WTC11 (cell line): Measurements from ENCODE around the gene TAS1R2. TPM values are rescaled to one million over a fixed set of nuclear protein-coding genes. Genes with fewer than 3 reads are reported as not detected.
A peak's percentile ranks its signal among the peaks of the same experiment; 100 is the strongest.

Experiments
- ATAC-seq: fragments of 200-7000 bp; cut with Tn5 transposase; 2 replicates; pipeline ENCODE4 v1.10.0; 2021; ENCODE audit warnings: mild to moderate bottlenecking, moderate library complexity
- CTCF ChIA-PET: fragments of 300-600 bp; sonication (Branson Sonifier 250); formaldehyde crosslinking; loops from one replicate; lab custom pipeline; 2021; ENCODE audit warnings: antibody characterized with exemption; lab: Charles Lee
- POLR2A ChIA-PET: fragments of 350-600 bp; sonication (Branson Sonifier 250); formaldehyde crosslinking; loops from one replicate; lab custom pipeline; 2021; ENCODE audit warnings: antibody characterized with exemption; lab: Charles Lee
- DNase-seq: peaks from one replicate; pipeline ENCODE4 v3.0.0; 2021; ENCODE audit warnings: low spot score
- H3K27ac Mint-ChIP-seq: 2 replicates; pipeline ENCODE4 v1.8.0; 2021; ENCODE audit warnings: mixed read lengths
- H3K27me3 Mint-ChIP-seq: 2 replicates; pipeline ENCODE4 v1.8.0; 2021; ENCODE audit warnings: low read depth, mild to moderate bottlenecking, moderate library complexity, mixed read lengths
- H3K36me3 Mint-ChIP-seq: 2 replicates; pipeline ENCODE4 v1.8.0; 2021; ENCODE audit warnings: mixed read lengths
- H3K4me1 Mint-ChIP-seq: 2 replicates; pipeline ENCODE4 v1.8.0; 2022; ENCODE audit warnings: mixed read lengths
- H3K4me3 Mint-ChIP-seq: 2 replicates; pipeline ENCODE4 v1.8.0; 2021; ENCODE audit warnings: mild to moderate bottlenecking, moderate library complexity, mixed read lengths
- H3K9me3 Mint-ChIP-seq: 2 replicates; pipeline ENCODE4 v1.8.0; 2021; ENCODE audit warnings: mixed read lengths
- CREB1 ChIP-seq: sonication (generic); formaldehyde crosslinking; IDR thresholded peaks from 2 replicates; pipeline ENCODE4 v1.8.0; 2023; ENCODE audit warnings: mild to moderate bottlenecking, missing genetic modification reagents
- ESRRA ChIP-seq: sonication (generic); formaldehyde crosslinking; IDR thresholded peaks from 2 replicates; pipeline ENCODE4 v1.8.1; 2022; ENCODE audit warnings: mild to moderate bottlenecking, missing genetic modification reagents, borderline replicate concordance
- FOXK1 ChIP-seq: sonication (generic); formaldehyde crosslinking; IDR thresholded peaks from 2 replicates; pipeline ENCODE4 v1.8.0; 2022; ENCODE audit warnings: mild to moderate bottlenecking, moderate library complexity, missing genetic modification reagents
- GTF2I ChIP-seq: fragments of 250-450 bp; sonication (Bioruptor Pico); conservative IDR thresholded peaks from 2 replicates; pipeline ENCODE4 v1.4.0; 2021; ENCODE audit warnings: mild to moderate bottlenecking
- HMGA2 ChIP-seq: fragments of 250-450 bp; sonication (Bioruptor Pico); IDR thresholded peaks from 2 replicates; pipeline ENCODE4 v1.4.0; 2021; ENCODE audit warnings: mild to moderate bottlenecking, moderate library complexity
- KAT7 ChIP-seq: sonication (generic); formaldehyde crosslinking; IDR thresholded peaks from 2 replicates; pipeline ENCODE4 v1.8.1; 2023; ENCODE audit warnings: missing genetic modification reagents, mild to moderate bottlenecking, borderline replicate concordance
- MYBL2 ChIP-seq: sonication (generic); formaldehyde crosslinking; IDR thresholded peaks from 2 replicates; pipeline ENCODE4 v1.8.1; 2023; ENCODE audit warnings: mild to moderate bottlenecking, moderate library complexity, missing genetic modification reagents
- NR1H2 ChIP-seq: sonication (generic); formaldehyde crosslinking; IDR thresholded peaks from 2 replicates; pipeline ENCODE4 v1.9.0; 2021; ENCODE audit warnings: mild to moderate bottlenecking, moderate library complexity, missing genetic modification reagents
- NR3C1 ChIP-seq: sonication (generic); formaldehyde crosslinking; conservative IDR thresholded peaks from 2 replicates; pipeline ENCODE4 v1.8.1; 2023; ENCODE audit warnings: low read depth, mild to moderate bottlenecking, missing genetic modification reagents
- RELA ChIP-seq: sonication (generic); formaldehyde crosslinking; IDR thresholded peaks from 2 replicates; pipeline ENCODE4 v1.8.1; 2022; ENCODE audit warnings: missing genetic modification reagents, mild to moderate bottlenecking, borderline replicate concordance
- SMAD3 ChIP-seq: sonication (generic); formaldehyde crosslinking; IDR thresholded peaks from 2 replicates; pipeline ENCODE4 v1.8.0; 2022; ENCODE audit warnings: missing genetic modification reagents, mild to moderate bottlenecking, borderline replicate concordance
- TP53 ChIP-seq: sonication (generic); formaldehyde crosslinking; IDR thresholded peaks from 2 replicates; pipeline ENCODE4 v1.8.1; 2023; ENCODE audit warnings: mild to moderate bottlenecking, missing genetic modification reagents
- ZNF121 ChIP-seq: sonication (generic); formaldehyde crosslinking; IDR thresholded peaks from 2 replicates; pipeline ENCODE4 v1.8.0; 2023; ENCODE audit warnings: missing genetic modification reagents
- ZNF317 ChIP-seq: sonication (generic); formaldehyde crosslinking; IDR thresholded peaks from 2 replicates; pipeline ENCODE4 v1.8.1; 2023; ENCODE audit warnings: low read depth, mild to moderate bottlenecking, moderate library complexity, missing genetic modification reagents, borderline replicate concordance
- ZNF416 ChIP-seq: fragments of 250-450 bp; sonication (Bioruptor Pico); IDR thresholded peaks from 2 replicates; pipeline ENCODE4 v1.9.0; 2021; ENCODE audit warnings: mild to moderate bottlenecking, inconsistent platforms
- total RNA-seq: library from RNA; stranded (reverse); gene quantifications from 3 replicates; pipeline ENCODE4 v1.2.3, GENCODE V29; 2021
- TF ChIP-seq, protein P1 (sequence below): sonication (generic); formaldehyde crosslinking; IDR thresholded peaks from 2 replicates; pipeline ENCODE4 v1.8.0; 2022; ENCODE audit warnings: mild to moderate bottlenecking, missing genetic modification reagents
- TF ChIP-seq, protein P2 (sequence below): sonication (generic); formaldehyde crosslinking; IDR thresholded peaks from 2 replicates; pipeline ENCODE4 v1.8.0; 2023; ENCODE audit warnings: missing genetic modification reagents, mild to moderate bottlenecking, borderline replicate concordance
- TF ChIP-seq, protein P3 (sequence below): sonication (generic); formaldehyde crosslinking; IDR thresholded peaks from 2 replicates; pipeline ENCODE4 v1.8.1; 2023; ENCODE audit warnings: mild to moderate bottlenecking, missing genetic modification reagents
- TF ChIP-seq, protein P4 (sequence below): sonication (generic); formaldehyde crosslinking; IDR thresholded peaks from 2 replicates; pipeline ENCODE4 v1.8.0; 2022; ENCODE audit warnings: mild to moderate bottlenecking, missing genetic modification reagents

TAS1R2 gene
- total RNA-seq, 1 experiment from 2014 or later: not detected

DNA sequence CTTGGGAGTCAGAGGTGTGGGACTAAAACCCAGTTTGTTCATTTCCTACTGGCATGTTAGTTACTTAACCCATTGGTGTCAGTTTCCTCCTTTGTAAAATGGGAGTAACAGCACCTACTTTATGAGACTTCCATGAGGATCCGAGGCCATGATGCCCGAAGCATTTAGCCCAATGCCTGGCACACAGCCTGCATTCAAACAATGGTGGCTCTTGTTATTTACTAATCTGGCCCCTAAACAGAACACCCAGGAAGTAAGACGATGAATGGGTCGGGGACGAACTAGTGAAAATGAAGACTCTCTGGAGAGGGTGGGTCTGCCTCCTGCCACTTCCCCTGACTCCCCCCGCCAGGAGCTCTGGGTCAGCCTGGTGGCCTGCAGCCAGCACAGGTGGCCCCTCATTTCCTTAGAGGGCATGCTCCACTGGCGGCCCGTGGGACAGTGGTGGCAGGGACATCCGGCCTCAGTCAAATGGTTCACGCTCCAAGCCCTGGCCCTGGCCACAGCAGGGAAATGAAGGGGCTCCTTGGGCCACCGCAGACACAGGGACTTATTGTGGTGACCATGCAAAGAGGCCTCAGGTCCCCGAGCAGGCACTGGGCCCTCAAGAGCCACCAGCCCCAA, 9.5 kb upstream of the TAS1R2 start:
- Mint-ChIP-seq H3K36me3 (no peaks in the 10 kb centered on the region), H3K4me1 (no peaks in the 10 kb centered on the region), H3K27me3 (no peaks in the 10 kb centered on the region; the same call in 1 of the 2 replicates), H3K9me3 (no peaks in the 10 kb centered on the region), H3K27ac (0 out of 2 replicates have a peak overlapping the region, but pooled peaks have one; percentile 15), H3K4me3 (no peak overlapping the region)
- ChIA-PET CTCF (interaction anchor here (1.5 to 2.6 kb wide), 4 partner anchors 15 to 271 kb away, joined by 5 to 12 read pairs (median 6); no protein-coding TSS in a partner anchor), POLR2A (no interaction called here)
- ATAC-seq (no peak), DNase-seq (no peak)
- TF ChIP-seq SMAD3 (no peak), NR3C1 (no peak), ZNF416 (CRISPR knock-in tag) (no peak), FOXK1 (CRISPR knock-in tag) (no peak), TP53 (CRISPR knock-in tag) (no peak), NR1H2 (CRISPR knock-in tag) (no peak), RELA (CRISPR knock-in tag) (no peak), HMGA2 (CRISPR knock-in tag) (no peak), KAT7 (CRISPR knock-in tag) (no peak), ZNF121 (CRISPR knock-in tag) (no peak), ESRRA (no peak), GTF2I (no peak), CREB1 (CRISPR knock-in tag) (no peak), ZNF317 (no peak), MYBL2 (CRISPR knock-in tag) (no peak)
- TF ChIP-seq, protein P1, sequence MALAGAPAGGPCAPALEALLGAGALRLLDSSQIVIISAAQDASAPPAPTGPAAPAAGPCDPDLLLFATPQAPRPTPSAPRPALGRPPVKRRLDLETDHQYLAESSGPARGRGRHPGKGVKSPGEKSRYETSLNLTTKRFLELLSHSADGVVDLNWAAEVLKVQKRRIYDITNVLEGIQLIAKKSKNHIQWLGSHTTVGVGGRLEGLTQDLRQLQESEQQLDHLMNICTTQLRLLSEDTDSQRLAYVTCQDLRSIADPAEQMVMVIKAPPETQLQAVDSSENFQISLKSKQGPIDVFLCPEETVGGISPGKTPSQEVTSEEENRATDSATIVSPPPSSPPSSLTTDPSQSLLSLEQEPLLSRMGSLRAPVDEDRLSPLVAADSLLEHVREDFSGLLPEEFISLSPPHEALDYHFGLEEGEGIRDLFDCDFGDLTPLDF (CRISPR knock-in tag): no peak
- TF ChIP-seq, protein P2, sequence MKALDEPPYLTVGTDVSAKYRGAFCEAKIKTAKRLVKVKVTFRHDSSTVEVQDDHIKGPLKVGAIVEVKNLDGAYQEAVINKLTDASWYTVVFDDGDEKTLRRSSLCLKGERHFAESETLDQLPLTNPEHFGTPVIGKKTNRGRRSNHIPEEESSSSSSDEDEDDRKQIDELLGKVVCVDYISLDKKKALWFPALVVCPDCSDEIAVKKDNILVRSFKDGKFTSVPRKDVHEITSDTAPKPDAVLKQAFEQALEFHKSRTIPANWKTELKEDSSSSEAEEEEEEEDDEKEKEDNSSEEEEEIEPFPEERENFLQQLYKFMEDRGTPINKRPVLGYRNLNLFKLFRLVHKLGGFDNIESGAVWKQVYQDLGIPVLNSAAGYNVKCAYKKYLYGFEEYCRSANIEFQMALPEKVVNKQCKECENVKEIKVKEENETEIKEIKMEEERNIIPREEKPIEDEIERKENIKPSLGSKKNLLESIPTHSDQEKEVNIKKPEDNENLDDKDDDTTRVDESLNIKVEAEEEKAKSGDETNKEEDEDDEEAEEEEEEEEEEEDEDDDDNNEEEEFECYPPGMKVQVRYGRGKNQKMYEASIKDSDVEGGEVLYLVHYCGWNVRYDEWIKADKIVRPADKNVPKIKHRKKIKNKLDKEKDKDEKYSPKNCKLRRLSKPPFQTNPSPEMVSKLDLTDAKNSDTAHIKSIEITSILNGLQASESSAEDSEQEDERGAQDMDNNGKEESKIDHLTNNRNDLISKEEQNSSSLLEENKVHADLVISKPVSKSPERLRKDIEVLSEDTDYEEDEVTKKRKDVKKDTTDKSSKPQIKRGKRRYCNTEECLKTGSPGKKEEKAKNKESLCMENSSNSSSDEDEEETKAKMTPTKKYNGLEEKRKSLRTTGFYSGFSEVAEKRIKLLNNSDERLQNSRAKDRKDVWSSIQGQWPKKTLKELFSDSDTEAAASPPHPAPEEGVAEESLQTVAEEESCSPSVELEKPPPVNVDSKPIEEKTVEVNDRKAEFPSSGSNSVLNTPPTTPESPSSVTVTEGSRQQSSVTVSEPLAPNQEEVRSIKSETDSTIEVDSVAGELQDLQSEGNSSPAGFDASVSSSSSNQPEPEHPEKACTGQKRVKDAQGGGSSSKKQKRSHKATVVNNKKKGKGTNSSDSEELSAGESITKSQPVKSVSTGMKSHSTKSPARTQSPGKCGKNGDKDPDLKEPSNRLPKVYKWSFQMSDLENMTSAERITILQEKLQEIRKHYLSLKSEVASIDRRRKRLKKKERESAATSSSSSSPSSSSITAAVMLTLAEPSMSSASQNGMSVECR: no peak
- TF ChIP-seq, protein P3, sequence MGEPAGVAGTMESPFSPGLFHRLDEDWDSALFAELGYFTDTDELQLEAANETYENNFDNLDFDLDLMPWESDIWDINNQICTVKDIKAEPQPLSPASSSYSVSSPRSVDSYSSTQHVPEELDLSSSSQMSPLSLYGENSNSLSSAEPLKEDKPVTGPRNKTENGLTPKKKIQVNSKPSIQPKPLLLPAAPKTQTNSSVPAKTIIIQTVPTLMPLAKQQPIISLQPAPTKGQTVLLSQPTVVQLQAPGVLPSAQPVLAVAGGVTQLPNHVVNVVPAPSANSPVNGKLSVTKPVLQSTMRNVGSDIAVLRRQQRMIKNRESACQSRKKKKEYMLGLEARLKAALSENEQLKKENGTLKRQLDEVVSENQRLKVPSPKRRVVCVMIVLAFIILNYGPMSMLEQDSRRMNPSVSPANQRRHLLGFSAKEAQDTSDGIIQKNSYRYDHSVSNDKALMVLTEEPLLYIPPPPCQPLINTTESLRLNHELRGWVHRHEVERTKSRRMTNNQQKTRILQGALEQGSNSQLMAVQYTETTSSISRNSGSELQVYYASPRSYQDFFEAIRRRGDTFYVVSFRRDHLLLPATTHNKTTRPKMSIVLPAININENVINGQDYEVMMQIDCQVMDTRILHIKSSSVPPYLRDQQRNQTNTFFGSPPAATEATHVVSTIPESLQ (CRISPR knock-in tag): no peak
- TF ChIP-seq, protein P4, sequence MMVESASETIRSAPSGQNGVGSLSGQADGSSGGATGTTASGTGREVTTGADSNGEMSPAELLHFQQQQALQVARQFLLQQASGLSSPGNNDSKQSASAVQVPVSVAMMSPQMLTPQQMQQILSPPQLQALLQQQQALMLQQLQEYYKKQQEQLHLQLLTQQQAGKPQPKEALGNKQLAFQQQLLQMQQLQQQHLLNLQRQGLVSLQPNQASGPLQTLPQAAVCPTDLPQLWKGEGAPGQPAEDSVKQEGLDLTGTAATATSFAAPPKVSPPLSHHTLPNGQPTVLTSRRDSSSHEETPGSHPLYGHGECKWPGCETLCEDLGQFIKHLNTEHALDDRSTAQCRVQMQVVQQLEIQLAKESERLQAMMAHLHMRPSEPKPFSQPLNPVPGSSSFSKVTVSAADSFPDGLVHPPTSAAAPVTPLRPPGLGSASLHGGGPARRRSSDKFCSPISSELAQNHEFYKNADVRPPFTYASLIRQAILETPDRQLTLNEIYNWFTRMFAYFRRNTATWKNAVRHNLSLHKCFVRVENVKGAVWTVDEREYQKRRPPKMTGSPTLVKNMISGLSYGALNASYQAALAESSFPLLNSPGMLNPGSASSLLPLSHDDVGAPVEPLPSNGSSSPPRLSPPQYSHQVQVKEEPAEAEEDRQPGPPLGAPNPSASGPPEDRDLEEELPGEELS (CRISPR knock-in tag): no peak
